GM18951 (cell line): ENCODE data around the gene AP5Z1.
"Not testable (repeated sequence)": the region's sequence is repeated elsewhere in the genome, so short reads cannot be mapped to it uniquely, and the experiment has no call there.

Source experiments
- POLR2A ChIP-seq: IDR thresholded peaks from 4 replicates; pipeline ENCODE4 v1.6.1; 2011; ENCODE audit warnings: mild to moderate bottlenecking; ENCODE audit not compliant: insufficient read length, insufficient read depth; ENCODE audit errors: extremely low read depth
- in situ Hi-C: fragments of 300-500 bp; cut with MboI; formaldehyde crosslinking; loops from one replicate; pipeline ENCODE4 v1.12.0; 2022; ENCODE audit warnings: low sequenced_read_pairs, mixed read lengths, inconsistent platforms; ENCODE audit not compliant: unreplicated experiment

AP5Z1 gene

GRCh38 chr7:4800487-4800886 is 25.1 kb downstream of the AP5Z1 start:
- TF ChIP-seq POLR2A: no peak
- in situ Hi-C loops: no loop called here

- in situ Hi-C loops: no loop called here
- no peak for TF ChIP-seq POLR2A
Measured at GRCh38 chr7:4800926-4801838, 25.8 kb downstream of the AP5Z1 start.

GRCh38 chr7:4801839-4802231 is 26.4 kb downstream of the AP5Z1 start:
- no peak for TF ChIP-seq POLR2A
- in situ Hi-C loops: no loop called here

- in situ Hi-C loops: not testable (repeated sequence)
Measured at GRCh38 chr7:4802577-4802976, 27.2 kb downstream of the AP5Z1 start.

GRCh38 chr7:4803397-4804241 is 28.2 kb downstream of the AP5Z1 start:
- no peak for TF ChIP-seq POLR2A
- in situ Hi-C loops: no loop called here

- no peak for TF ChIP-seq POLR2A
- in situ Hi-C loops: no loop called here
Measured at GRCh38 chr7:4805110-4805983, 29.9 kb downstream of the AP5Z1 start.

GRCh38 chr7:4805984-4806300 is 30.5 kb downstream of the AP5Z1 start:
- in situ Hi-C loops: no loop called here
- no peak for TF ChIP-seq POLR2A

GRCh38 chr7:4806983-4807597 is 31.7 kb downstream of the AP5Z1 start:
- in situ Hi-C loops: no loop called here
- no peak for TF ChIP-seq POLR2A

- no peak for TF ChIP-seq POLR2A
- in situ Hi-C loops: no loop called here
Measured at GRCh38 chr7:4807598-4808016, 32.2 kb downstream of the AP5Z1 start.

- TF ChIP-seq POLR2A: no peak
- in situ Hi-C loops: no loop called here
Measured at GRCh38 chr7:4808026-4808425, 32.6 kb downstream of the AP5Z1 start.

GRCh38 chr7:4808565-4808964 is 33.1 kb downstream of the AP5Z1 start:
- no peak for TF ChIP-seq POLR2A
- in situ Hi-C loops: no loop called here

GRCh38 chr7:4809091-4809591 is 33.7 kb downstream of the AP5Z1 start:
- in situ Hi-C loops: no loop called here
- no peak for TF ChIP-seq POLR2A
